Peyer's patch (tissue), 4 donors: Measurements from ENCODE around the gene IWS1. TPM values are rescaled to one million over a fixed set of nuclear protein-coding genes. Genes with fewer than 3 reads are reported as not detected.
A peak's percentile ranks its signal among the peaks of the same experiment; 100 is the strongest.

Source experiments
- DNase-seq, 3 donors: peaks; one replicate each; pipeline ENCODE4 v3.0.0-alpha.2; 2017 to 2019
- H3K27ac ChIP-seq, 4 donors: fragments of 200-600 bp; sonication (generic); one replicate each; pipeline ENCODE4 v1.5.1; 2016 to 2019
- H3K27me3 ChIP-seq, 2 donors: fragments of 200-600 bp; sonication (generic); one replicate each; pipeline ENCODE4 v1.5.1; 2019
- H3K36me3 ChIP-seq, 3 donors: fragments of 200-600 bp; sonication (generic); one replicate each; pipeline ENCODE4 v1.5.1; 2016 to 2019
- H3K4me1 ChIP-seq, 4 donors: fragments of 200-600 bp; sonication (generic); one replicate each; pipeline ENCODE4 v1.5.1; 2016 to 2019
- H3K4me3 ChIP-seq, 4 donors: fragments of 200-600 bp; sonication (generic); 1 replicate in 3 of 4; 2 replicates in 1 of 4; pipeline ENCODE4 v1.5.1; 2016 to 2019; ENCODE audit warnings: mild to moderate bottlenecking in 1 of 4
- H3K9me3 ChIP-seq, 4 donors: fragments of 200-600 bp; sonication (generic); one replicate each; pipeline ENCODE4 v1.5.1; 2016 to 2019; ENCODE audit warnings: mild to moderate bottlenecking in 1 of 4
- POLR2A ChIP-seq, 2 donors: fragments of 450-650 bp; IDR thresholded peaks; one replicate each; pipeline ENCODE4 v1.5.1; 2017; ENCODE audit warnings: antibody characterized with exemption in 2 of 2, mild to moderate bottlenecking in 2 of 2, moderate library complexity in 2 of 2
- total RNA-seq, 4 donors: library from RNA; depleted of rRNA; stranded (reverse); fragments of >200 nt; gene quantifications; one replicate each; pipeline ENCODE4 v1.1.0, GENCODE V29; 2016
- TF ChIP-seq, protein P1 (sequence below), 6 experiments: fragments of 450-650 bp in 4 of 6; fragments of 200-600 bp in 2 of 6; sonication (generic) in 1 of 6; IDR thresholded peaks; one replicate each; pipeline ENCODE4 v1.5.1; 2017 to 2019; ENCODE audit warnings: antibody characterized with exemption in 6 of 6, mild to moderate bottlenecking in 3 of 6, moderate library complexity in 1 of 6

Gene IWS1
- 100 to 1,000 TPM in 1 of 4 donors, 10 to 100 TPM in 3; 39.6 to 189 (median 54.6) TPM for total RNA-seq

DNA sequence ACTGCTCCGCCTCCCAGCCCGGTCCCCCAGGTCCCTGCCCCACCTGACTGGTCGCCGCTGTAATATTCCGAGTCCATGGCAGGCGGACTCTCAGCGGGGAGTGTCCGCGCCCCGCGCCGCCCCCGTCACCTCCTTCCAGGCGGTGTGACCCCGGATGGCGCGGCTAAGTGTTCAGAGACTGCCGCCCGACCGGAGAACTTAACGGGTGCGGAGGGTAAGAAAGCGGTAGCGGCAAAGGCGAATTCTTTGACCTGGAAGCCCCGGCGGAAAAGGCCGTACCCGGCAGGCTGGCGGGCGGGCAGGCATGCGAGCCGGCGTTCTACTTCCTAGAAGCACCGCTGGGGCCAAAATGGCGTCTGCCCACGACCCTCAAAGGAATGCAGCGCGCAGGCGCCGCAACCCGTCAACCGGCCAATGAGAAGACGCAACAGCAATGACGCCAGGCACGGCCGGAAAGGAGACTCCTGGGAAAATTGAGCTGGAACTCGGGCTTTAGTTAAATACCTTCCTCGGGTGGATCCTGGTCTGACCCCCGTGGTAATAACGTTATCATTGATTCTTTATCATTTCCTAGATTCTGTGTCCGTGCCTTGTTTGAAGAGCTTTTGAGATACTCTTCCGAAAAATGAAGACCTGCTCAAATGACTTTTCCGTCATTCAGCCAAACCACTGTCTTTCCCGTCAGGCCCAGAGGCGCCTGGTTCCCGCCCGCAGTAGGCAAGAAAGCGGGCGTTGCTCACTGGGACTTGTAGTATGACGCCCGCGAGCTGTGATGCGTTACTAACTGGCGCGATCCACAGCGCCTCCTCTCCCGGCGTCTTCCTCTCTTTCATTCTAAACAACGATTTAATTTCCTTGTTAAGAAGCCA lies at the start of gene IWS1:
Gene IWS1, minus strand, starts transcription at position 358 of the 869 bp plus-strand sequence. Its CDS starts 281 bp downstream, at position 77.
- peak; percentile 96 to 98 (median 96) for DNase-seq
- peaks cover 0 to 19% (median 0%) of the 10 kb centered on the region in 3 donors for H3K36me3 ChIP-seq
- no peaks in the 10 kb centered on the region for H3K27me3 ChIP-seq
- no peaks in the 10 kb centered on the region for H3K9me3 ChIP-seq
- H3K4me3 ChIP-seq: peak within 1 kb of the TSS; percentile 82 to 93 (median 90)
- TF ChIP-seq, protein P1, sequence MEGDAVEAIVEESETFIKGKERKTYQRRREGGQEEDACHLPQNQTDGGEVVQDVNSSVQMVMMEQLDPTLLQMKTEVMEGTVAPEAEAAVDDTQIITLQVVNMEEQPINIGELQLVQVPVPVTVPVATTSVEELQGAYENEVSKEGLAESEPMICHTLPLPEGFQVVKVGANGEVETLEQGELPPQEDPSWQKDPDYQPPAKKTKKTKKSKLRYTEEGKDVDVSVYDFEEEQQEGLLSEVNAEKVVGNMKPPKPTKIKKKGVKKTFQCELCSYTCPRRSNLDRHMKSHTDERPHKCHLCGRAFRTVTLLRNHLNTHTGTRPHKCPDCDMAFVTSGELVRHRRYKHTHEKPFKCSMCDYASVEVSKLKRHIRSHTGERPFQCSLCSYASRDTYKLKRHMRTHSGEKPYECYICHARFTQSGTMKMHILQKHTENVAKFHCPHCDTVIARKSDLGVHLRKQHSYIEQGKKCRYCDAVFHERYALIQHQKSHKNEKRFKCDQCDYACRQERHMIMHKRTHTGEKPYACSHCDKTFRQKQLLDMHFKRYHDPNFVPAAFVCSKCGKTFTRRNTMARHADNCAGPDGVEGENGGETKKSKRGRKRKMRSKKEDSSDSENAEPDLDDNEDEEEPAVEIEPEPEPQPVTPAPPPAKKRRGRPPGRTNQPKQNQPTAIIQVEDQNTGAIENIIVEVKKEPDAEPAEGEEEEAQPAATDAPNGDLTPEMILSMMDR (IDR thresholded peaks at IDR 0.05): peak in 5 of 6 experiments; percentile 6 to 61 (median 55)
- TF ChIP-seq POLR2A (IDR thresholded peaks at IDR 0.05): peak; percentile 64 to 71
- peaks cover 0 to 19% (median 0%) of the 10 kb centered on the region in 4 donors for H3K4me1 ChIP-seq
- peak within 1 kb of the TSS; percentile 90 to 98 (median 94) for H3K27ac ChIP-seq

DNA sequence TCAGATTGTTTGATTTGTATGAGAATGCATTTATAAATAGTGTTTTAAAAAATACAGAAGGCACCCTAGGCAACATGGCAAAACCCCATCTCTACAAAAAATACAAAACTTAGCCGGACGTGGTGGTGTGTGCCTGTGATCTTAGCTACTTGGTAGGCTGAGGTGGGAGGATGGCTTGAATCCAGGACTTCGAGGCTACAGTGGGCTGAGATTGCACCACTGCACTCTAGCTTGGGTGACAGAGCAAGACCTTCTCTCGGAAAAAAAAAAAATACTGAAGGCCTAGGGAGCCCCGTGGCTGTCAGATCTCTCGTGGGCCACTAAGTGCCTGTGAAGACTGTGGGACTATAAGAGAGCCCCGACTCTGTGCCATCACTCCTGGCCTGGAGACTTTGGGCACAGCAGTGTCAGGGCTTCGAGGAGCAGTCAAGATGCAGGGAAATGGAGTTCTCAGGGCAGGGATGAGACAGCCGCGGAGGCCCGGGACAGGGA lies 49.7 kb upstream of the IWS1 start:
- no peak for TF ChIP-seq POLR2A (IDR thresholded peaks at IDR 0.05)
- TF ChIP-seq, protein P1 (IDR thresholded peaks at IDR 0.05): no peak
- H3K27ac ChIP-seq: peak overlapping the region in 1 of 4 donors; percentile 19
- DNase-seq: peak in 1 of 3 donors; percentile 13
- H3K9me3 ChIP-seq: no peaks in the 10 kb centered on the region
- no peak overlapping the region for H3K4me3 ChIP-seq
- H3K4me1 ChIP-seq: peaks cover 0 to 13% (median 5%) of the 10 kb centered on the region in 4 donors
- H3K27me3 ChIP-seq: no peaks in the 10 kb centered on the region
- peaks cover 0 to 60% (median 0%) of the 10 kb centered on the region in 3 donors for H3K36me3 ChIP-seq

GRCh38 chr2:127575185-127575765 lies 49.0 kb upstream of the IWS1 start:
- Histone ChIP-seq H3K9me3 (no peaks in the 10 kb centered on the region), H3K4me3 (no peak overlapping the region), H3K27me3 (no peaks in the 10 kb centered on the region), H3K27ac (peak overlapping the region in 1 of 4 donors; percentile 10), H3K4me1 (peaks cover 0 to 13% (median 5%) of the 10 kb centered on the region in 4 donors), H3K36me3 (peaks cover 0 to 53% (median 0%) of the 10 kb centered on the region in 3 donors)
- peak in 2 of 3 donors; percentile 18 to 29 for DNase-seq
- no peak for TF ChIP-seq POLR2A (IDR thresholded peaks at IDR 0.05)
- TF ChIP-seq, protein P1 (IDR thresholded peaks at IDR 0.05): no peak

DNA sequence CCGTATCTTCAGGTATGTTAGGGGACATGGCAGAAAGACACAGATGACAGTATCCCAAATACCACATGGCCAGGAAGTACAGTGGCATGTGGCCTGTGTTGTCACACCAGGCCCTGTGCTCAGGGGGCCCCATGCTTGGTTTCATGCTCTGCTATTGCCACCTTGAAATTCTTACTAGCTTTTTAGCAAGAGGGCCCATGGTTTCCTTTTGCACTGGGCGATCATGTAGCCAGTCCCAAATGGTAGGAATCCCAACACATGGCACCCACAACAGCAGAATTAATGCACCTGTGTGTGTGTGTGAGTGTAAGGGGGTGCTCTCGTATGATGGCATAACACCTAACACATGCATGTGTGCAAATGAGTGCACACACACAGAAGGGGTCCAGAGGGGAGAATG lies 48.4 kb upstream of the IWS1 start:
- no peaks in the 10 kb centered on the region for H3K9me3 ChIP-seq
- H3K4me1 ChIP-seq: peaks cover 0 to 13% (median 5%) of the 10 kb centered on the region in 4 donors
- TF ChIP-seq, protein P1 (IDR thresholded peaks at IDR 0.05): no peak
- TF ChIP-seq POLR2A (IDR thresholded peaks at IDR 0.05): no peak
- H3K27ac ChIP-seq: no peak overlapping the region
- no peaks in the 10 kb centered on the region for H3K27me3 ChIP-seq
- peaks cover 0 to 54% (median 0%) of the 10 kb centered on the region in 3 donors for H3K36me3 ChIP-seq
- peak in 2 of 3 donors; percentile 5 to 6 for DNase-seq
- no peak overlapping the region for H3K4me3 ChIP-seq

- Histone ChIP-seq H3K27ac (no peak overlapping the region), H3K9me3 (no peaks in the 10 kb centered on the region), H3K36me3 (peaks cover 0 to 58% (median 0%) of the 10 kb centered on the region in 3 donors), H3K27me3 (no peaks in the 10 kb centered on the region), H3K4me3 (no peak overlapping the region), H3K4me1 (peaks cover 0 to 13% (median 5%) of the 10 kb centered on the region in 4 donors)
- TF ChIP-seq, protein P1 (IDR thresholded peaks at IDR 0.05): no peak
- no peak for TF ChIP-seq POLR2A (IDR thresholded peaks at IDR 0.05)
- DNase-seq: no peak
Observed at GRCh38 chr2:127573771-127574170, 47.5 kb upstream of the IWS1 start.
